Head of caudate nucleus (tissue), 42 donors: Measurements from ENCODE around the gene GTPBP4.
A peak's percentile ranks its signal among the peaks of the same experiment; 100 is the strongest.
"Not testable (repeated sequence)": the region's sequence is repeated elsewhere in the genome, so short reads cannot be mapped to it uniquely, and the experiment has no call there.

Source experiments
- DNase-seq, 42 donors: peaks; one replicate each; pipeline versions ENCODE4 v3.0.0 to v3.0.0-alpha.2; 2020 to 2021; ENCODE audit warnings: mixed read lengths in 7 of 42
- intact Hi-C: fragments of 100-400 bp; cut with DNase I; formaldehyde crosslinking; loops from one replicate; pipeline ENCODE4 v1.15.0; 2022

The GTPBP4 gene

DNA sequence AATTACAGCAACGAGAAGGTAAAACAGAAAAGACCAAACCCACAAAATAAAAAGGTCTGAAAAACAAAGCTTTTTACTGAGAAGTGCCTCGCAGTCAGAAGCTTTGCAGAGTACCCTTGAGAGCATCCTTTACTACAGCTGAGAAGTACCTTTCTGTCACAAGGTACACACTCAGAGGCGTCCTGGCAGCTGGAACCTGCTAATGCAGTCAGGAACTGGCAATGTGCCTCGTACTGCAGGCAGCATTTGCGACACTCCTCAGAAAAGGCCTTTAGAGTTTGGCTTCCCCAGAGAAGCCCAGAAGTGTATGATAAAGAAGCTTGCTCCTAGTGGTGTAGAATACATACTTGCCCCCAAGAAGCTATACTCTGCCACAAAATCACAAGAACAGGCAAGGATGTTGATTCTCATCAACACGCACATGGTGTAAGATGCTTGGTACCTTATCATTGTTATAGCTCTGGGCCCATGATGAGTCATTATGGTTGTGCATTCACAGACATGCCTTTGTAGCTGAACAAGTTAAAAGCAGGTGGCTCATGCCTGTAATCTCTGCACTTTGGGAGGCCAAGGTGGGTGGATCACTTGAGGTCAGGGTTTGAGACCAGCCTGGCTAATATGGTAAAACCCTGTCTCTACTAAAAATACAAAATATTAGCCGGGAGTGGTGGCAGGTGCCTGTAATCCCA lies 2.0 kb upstream of the GTPBP4 start:
- peak in 1 of 42 donors; percentile 12 for DNase-seq
- intact Hi-C loops = loop anchor here (5.0 kb wide), 1 partner anchor 54 kb away; the partner anchor contains the start of gene LARP4B

DNA sequence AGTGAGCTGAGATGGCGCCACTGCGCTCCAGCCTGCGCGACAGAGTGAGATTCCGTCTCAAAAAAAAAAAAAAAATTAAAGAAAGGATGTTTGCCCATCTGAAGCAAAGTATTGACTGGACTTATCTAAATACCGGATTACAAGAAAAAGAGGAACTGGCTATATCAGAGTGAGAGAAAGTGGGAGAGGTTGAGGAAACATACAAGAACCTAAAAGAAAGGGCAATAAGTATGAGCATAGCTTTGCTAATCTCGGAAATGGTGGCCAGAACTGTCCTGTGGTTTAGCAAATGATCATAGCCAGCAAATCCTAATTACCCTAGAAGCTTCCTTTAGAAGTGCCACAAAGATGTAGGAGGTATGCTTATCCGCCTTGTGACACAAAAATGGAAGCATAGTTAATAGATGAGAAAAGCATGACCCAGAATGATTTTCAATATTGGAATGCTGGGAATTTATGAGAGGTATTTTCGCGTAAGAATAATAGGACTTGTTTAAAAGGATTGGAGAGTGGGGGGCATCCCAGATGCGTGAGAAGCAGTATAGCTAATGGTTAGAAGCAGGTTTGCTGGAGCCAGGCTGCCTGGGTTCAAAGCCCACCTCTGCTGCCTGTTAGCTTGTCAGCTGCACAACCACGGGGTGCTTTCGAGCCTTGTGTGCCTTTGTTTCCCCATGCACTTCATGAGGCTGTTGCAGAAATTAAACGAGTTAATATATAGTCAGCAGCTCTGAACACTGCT lies 1.2 kb upstream of the GTPBP4 start:
- intact Hi-C loops = loop anchor here (5.0 kb wide), 1 partner anchor 55 kb away; the partner anchor contains the start of gene LARP4B
- peak in 11 of 42 donors; percentile 11 to 41 (median 20) for DNase-seq

DNA sequence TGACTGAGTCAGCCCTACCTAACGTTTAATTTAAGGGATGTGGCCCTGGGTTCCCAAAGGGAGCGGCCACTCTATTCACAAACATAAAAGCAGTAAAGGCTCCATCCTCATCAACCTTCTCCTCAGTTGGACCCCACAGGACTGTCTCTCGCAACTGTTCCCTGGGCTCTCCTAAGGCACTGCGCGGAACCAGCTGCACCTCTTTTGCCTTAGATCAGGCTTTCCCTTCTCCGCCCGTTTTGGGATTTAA lies 689 bp upstream of the GTPBP4 start:
- DNase-seq = no peak
- intact Hi-C loops = loop anchor here (5.0 kb wide), 1 partner anchor 55 kb away; the partner anchor contains the start of gene LARP4B

DNA sequence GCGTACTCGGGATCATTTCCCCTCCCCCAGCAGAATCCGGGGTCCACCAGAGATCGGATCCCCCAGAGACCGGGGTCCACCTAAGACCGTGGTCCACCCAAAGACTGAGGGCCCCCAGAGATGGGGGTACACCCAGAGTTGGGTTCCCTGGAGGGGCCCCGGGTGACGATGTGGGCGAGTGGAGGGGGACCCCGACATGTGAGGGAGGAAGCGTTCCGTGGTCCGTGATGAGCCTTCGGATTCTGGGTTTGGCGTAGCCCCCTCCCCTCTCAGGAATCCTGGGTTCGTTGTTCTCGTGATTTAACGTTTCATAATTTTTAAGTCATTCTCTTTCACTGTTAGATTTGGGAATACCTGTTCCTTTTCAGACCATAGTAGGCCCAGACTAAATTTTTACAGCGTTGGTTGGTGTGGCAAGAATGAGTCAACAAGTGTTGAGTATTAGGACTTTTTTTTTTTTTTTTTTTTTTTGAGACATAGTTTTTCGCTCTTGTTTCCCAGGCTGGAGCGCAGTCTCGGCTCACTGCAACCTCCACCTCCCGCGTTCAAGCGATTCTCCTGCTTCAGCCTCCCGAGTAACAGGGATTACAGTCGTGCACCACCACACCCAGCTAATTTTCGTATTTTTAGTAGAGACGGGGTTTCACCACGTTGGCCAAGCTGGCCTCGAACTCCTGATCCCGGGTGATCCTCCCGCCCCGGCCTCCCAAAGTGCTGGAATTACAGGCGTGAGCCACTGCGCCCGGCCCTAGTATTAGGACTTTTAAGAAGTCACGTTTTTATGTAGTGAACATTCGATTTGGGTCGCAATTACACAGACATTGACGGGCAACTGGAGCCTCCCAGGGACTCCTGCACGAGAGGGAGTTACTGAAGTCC lies 672 bp downstream of the GTPBP4 start:
- intact Hi-C loops = loop anchor here (1.0 to 5.0 kb wide), 2 partner anchors 57 to 67 kb away; partner anchors contain the start of genes LARP4B and WDR37
- DNase-seq = peak in 2 of 42 donors; percentile 37 to 42

DNA sequence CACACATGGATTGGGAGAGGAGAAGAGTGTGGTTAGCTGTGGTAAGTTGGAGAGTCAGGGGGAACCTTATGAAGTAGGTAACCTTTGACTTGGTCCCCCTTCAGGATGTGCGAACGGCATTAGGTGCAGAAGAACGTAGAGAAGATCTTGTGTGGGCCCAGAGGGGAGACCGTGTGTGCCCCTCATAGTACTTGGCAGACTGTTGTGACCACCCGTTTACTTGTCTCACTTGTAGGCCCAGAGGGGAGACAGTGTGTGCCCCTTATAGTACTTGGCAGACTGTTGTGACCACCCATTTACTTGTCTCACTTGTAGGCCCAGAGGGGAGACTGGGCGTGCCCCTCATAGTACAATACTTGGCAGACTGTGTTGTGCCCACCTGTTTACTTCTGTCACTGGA lies 2.6 kb downstream of the GTPBP4 start:
- DNase-seq = no peak
- intact Hi-C loops = no loop called here

DNA sequence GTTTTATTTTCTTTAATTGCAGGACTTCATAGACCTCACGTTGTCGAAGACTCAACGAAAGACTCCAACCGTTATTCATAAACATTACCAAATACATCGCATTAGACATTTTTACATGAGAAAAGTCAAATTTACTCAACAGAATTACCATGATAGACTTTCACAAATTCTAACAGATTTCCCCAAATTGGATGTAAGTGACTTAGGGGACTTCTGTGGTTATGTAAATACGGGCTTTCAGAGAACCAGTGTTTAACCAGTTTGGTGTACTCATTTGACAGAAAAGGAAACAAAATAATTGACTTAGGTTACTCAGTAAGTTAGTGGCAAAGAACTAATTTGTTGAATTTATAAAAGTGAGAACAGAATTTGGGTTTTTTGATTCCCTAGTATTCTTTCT lies 4.2 kb downstream of the GTPBP4 start:
- DNase-seq = no peak
- intact Hi-C loops = no loop called here

DNA sequence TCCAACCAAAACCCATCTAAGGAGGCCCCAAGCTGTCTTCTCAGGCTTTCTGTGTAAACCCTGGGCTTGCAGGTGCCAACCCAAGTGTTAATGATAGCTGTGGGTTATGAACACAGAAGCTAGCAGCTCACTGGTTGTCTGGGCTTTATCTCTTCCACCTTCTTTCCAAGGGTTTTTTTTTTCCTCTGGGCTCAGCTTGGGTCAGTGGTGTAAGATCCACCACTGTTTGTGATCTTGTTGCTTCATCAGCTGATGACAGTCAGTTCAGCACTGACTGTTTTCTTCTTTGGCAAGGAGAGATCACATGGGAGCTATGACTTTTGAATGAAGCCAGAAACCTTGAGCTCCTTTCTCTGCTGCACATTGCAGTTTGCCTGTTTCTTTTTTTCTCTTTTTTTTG lies 4.6 kb downstream of the GTPBP4 start:
- intact Hi-C loops = no loop called here

DNA sequence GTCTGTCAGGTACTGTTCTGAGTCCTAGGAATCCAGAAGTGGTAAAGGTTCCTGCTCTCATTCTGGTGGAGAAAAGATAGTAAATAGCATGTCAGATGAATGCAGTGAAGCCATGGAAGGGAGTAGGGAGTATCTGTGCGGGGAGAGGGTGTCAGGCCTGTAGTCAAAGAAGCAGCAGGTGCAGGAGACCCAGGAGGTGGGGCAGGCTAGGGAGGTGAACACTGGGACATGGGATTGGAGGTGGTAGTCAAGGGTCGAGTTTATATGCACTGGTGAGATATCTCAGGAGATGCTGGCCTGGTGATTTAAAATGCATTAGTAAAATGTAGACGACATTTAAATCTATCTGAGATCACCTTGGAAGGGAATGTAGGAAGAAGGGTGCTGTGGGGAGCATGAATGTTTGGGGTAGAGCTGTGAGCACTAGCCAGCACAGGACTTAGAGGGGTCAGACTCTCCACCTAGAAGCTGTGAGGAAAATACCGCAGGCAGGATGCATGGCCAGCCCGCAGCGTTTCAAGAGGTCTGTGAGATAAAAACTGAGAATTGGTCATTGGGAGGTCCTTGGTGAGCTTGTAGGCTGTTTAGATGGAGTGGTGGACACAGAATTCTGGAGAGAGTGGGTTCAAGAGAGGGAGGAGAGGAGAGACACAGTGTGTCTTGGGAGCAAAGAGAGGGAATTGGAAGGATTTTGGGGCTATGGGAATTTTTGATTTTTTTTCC lies 6.8 kb downstream of the GTPBP4 start:
- intact Hi-C loops = no loop called here
- peak in 1 of 42 donors; percentile 9 for DNase-seq

More for the DNA sequence above, 4.6 kb downstream of the GTPBP4 start:
- DNase-seq = peak in 1 of 42 donors; percentile 13

DNA sequence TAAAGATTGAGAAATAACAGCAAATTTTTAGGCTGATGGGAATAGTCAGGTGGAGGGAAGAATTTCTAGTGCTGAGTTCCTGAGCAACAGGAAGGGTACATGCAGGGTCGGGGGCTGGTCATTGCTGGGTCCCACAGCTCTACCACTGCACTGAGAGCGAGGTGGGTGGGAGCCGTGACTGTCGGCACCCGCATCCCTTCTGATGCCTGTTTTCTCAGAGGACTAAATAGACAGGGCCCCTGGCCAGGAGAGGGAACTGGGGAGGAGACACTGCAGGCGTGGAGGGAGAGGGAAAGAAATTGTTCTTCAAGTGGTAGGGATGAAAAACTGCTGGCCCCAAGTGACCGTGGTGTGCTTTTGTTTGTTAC lies 7.3 kb downstream of the GTPBP4 start:
- intact Hi-C loops = no loop called here
- no peak for DNase-seq

DNA sequence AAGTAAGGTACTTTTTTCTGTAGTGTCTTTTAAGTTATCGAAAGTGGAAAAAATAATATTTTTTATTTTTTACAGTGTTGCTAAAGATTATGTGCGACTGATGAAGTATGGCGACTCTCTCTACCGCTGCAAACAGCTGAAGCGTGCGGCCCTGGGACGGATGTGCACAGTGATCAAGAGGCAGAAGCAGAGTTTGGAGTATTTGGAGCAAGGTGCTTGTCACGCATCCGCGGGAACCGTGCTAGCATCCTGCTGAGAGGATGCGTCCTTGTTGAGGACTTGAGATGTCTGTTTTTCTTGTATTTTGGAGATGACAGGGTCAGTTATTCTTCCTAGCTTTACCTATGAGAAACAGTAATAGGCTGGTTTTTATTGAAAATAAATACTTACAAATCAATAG lies 7.8 kb downstream of the GTPBP4 start:
- intact Hi-C loops = no loop called here

DNA sequence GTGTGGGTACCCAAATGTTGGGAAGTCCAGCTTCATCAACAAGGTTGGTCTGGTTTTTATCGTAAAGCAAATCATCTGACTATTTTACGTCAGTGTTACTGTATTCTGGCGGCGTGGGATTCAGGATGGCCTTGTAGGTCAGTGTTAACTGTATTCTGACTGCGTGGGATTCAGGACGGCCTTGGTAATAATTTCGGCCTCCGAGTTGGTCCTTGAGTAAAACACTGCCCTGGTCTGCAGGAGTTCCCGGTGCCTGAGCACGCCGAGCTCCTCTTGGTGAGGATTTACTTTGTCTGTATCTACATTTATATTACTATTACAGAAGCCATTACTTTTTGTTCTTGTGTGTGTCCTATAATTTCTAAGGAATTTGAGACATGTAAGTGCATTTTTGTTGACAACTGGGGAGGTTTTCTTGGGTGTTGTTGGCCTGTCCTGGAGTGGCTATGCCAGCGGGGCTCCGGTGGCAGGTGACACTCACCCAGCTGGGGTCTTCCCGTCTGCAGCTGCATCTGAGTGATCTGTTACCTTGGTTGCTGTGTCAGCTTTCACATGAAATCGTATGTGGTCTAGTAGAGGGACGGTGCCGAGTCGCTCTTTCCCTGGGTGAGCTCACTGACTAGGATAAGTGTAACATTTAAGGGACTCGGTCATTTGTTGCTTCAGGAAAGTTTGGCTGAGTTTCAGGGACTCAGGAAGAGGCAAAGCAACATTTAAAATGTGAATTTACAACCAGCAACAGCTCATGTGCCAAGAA lies 9.2 kb downstream of the GTPBP4 start:
- DNase-seq = peak in 1 of 42 donors; percentile 24
- intact Hi-C loops = no loop called here

More for the DNA sequence above, 7.8 kb downstream of the GTPBP4 start:
- DNase-seq = no peak

DNA sequence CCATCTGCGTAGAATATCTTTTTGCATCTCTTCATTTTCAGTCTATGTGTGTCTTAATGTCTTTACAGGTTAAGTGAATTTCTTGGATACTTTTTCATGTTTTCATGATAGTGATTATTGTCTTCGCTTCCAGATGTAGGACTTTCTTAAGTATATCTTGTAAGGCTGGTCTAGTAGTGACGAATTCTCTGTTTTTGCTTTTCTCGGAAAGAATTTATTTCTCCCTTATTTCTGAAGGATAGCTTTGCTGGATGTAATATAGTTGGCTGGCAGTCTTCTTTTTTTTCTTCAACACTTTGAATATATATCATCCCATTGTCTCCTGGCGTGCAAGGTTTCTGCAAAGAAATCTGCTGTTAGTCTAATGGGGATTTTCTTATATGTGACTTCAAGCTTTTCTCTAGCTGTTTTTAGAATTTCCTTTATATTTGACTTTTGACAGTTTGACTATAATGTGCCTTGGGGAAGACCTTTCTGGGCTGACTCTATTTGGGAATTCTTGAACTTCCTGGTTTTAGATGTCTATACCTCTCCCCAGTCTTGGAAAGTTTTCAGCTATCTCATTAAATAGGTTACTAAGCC lies 14.3 kb downstream of the GTPBP4 start:
- DNase-seq = no peak
- intact Hi-C loops = no loop called here

DNA sequence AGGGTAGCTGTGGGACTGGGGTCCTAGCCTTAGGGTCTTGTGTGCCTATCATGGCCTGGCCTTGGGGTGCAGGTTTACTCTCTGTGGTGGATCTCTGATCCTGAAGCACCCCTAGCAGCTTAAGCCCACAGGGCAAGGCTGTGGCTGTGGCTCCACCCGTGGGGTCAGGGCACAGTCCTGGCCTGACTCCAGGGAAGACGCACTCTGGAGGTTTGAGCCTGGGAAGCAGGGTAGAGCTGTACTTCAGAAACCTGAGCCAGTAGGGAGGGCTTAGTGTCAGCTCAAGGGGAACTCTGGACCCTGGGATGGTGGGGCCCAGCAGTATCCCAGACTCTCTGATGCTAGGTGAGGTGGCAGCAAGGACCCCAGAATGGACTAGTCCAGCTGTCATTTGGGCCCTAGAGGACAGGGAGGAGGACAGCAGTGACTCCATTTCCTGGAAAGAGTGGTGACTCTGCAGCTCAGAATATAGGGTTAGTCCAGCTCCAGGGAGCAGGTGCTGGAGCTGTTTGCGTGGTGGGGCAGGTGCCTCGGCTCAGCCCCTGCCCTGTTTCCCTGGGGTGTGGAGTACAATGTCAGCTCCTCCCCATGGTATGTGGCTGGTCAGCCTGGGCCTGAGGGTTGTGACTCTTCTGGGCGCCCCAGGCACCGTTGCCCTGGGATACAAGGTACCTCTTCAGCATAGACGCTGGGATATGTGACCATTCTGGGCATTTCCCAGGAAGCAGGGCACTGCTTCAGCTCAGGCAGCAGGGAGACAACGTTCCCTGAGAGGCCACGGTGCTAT lies 15.8 kb downstream of the GTPBP4 start:
- intact Hi-C loops = no loop called here
- no peak for DNase-seq

DNA sequence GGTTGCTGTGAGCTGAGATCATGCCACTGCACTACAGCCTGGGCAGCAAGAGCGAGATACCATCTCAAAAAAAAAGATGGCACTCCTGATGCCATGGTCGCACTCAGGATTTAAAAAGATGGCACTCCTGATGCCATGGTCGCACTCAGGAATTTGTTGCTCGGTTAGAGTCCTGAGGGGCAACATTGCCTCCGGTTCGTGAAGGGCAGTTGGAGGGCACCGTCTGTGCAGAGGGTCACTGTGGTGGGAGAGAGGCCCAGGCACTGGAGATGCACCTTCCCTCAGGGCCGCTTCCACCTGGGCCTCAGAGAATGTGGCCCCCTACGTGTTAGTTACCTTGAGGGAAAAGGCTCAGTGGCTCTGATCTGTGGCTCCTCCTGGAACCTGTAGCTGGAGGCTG lies 18.3 kb downstream of the GTPBP4 start:
- no peak for DNase-seq
- intact Hi-C loops = no loop called here

DNA sequence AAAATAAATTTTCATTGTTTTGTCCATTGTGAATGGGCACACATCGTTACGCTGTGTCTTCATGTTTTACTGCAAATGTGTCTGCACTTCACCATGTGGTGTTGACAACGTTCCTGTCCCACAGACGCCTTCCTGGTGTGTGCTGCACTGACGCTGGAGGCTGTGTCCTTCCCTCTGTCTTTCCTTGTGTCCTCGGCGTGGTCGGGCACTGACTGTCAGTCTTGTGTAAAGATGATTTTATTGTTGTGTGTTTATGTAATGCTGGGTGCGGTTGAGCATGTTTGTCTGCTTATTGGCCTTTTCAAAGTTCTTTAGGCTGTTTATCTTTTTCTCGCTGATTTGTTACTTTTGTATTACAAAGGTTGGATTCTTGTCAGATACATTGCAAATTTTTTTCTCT lies 19.3 kb downstream of the GTPBP4 start:
- no peak for DNase-seq
- intact Hi-C loops = no loop called here

DNA sequence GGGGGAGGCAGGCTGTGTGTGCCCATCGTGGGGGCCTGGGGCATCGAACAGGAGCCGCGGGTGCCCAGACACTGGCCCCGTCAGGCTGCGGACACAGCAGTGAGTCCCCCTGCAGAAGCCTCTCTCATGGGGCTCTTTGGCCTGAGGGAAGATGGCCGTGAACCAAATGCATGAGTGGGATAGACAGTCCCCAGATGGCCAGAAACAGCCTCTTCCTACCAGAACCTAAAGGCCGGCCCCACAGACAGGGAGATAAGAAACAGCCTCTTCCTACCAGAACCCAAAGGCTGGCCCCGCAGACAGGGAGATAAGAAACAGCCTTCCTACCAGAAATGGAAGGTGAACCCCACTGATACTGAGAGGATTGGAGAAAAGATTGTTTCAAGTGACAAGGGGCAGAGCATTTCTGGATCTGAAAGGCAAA lies 20.8 kb downstream of the GTPBP4 start:
- DNase-seq = no peak
- intact Hi-C loops = no loop called here

DNA sequence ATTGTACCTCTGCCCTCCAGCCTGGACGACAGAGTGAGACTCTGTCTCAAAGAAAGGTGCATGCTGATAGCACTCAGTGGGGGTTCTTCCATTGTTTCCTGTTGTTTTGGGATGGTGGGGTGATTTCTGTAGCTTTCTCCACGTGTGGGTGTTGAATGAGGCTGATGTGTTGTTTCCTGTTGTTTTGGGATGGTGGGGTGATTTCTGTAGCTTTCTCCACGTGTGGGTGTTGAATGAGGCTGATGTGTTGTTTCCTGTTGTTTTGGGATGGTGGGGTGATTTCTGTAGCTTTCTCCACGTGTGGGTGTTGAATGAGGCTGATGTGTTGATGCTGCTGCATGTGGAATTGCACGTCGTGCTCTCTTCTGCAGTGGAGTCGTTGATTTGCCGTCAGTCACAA lies 21.7 kb downstream of the GTPBP4 start:
- DNase-seq, intact Hi-C loops: not testable (repeated sequence)
